H1 (cell line): ENCODE data around the gene ZFYVE27. TPM values are rescaled to one million over a fixed set of nuclear protein-coding genes. Genes with fewer than 3 reads are reported as not detected.

Source experiments
- CTCF ChIA-PET: fragments of 300-600 bp; sonication (Branson Sonifier 250); formaldehyde crosslinking; loops from one replicate; lab custom pipeline; 2021; ENCODE audit not compliant: partially characterized antibody; lab: Charles Lee
- POLR2A ChIA-PET: fragments of 300-600 bp; sonication (Branson Sonifier 250); formaldehyde crosslinking; loops from one replicate; lab custom pipeline; 2021; ENCODE audit warnings: inconsistent platforms; ENCODE audit not compliant: partially characterized antibody; lab: Charles Lee
- DNase-seq, 2 experiments: peaks; one replicate each; pipeline versions ENCODE4 v3.0.0 to v3.0.0-alpha.2; 2010 to 2022; ENCODE audit warnings: low spot score in 2 of 2, low read depth in 1 of 2, mixed read lengths in 1 of 2
- FAIRE-seq: peaks from 2 replicates; lab custom pipeline; 2011; peaks lifted over from hg19 to GRCh38; lab: Jason Lieb, UNC
- H2AFZ ChIP-seq: 2 replicates; pipeline ENCODE4 v1.8.1; 2012; ENCODE audit warnings: low read length, inconsistent platforms
- H2AK5ac ChIP-seq: 2 replicates; pipeline ENCODE4 v1.6.1; 2013; ENCODE audit warnings: low read depth, low read length
- H2BK120ac ChIP-seq: replicated peaks from 2 replicates; pipeline ENCODE3; 2013; ENCODE audit warnings: low read depth, low read length, inconsistent platforms
- H2BK12ac ChIP-seq: 2 replicates; pipeline ENCODE4 v1.6.1; 2013; ENCODE audit warnings: low read depth, low read length
- H2BK15ac ChIP-seq: 2 replicates; pipeline ENCODE4 v1.6.1; 2013; ENCODE audit warnings: low read length
- H2BK20ac ChIP-seq: 2 replicates; pipeline ENCODE4 v1.6.1; 2013; ENCODE audit warnings: low read length
- H2BK5ac ChIP-seq: 2 replicates; pipeline ENCODE4 v1.6.1; 2013; ENCODE audit warnings: low read depth, low read length
- H3K14ac ChIP-seq: 2 replicates; pipeline ENCODE4 v1.6.1; 2013; ENCODE audit warnings: inconsistent platforms; ENCODE audit not compliant: insufficient read length
- H3K18ac ChIP-seq: 2 replicates; pipeline ENCODE4 v1.6.1; 2013; ENCODE audit warnings: low read length; ENCODE audit errors: extremely low read depth
- H3K23ac ChIP-seq: 2 replicates; pipeline ENCODE4 v1.6.1; 2013; ENCODE audit warnings: inconsistent platforms; ENCODE audit not compliant: insufficient read length
- H3K23me2 ChIP-seq: 2 replicates; pipeline ENCODE4 v1.6.1; 2013; ENCODE audit warnings: low read depth, low read length
- H3K27ac ChIP-seq: 2 replicates; pipeline ENCODE4 v1.6.1; 2011; ENCODE audit warnings: low read depth, low read length, inconsistent platforms
- H3K27me3 ChIP-seq, 4 experiments: replicated peaks in 1 of 4; 1 replicate in 1 of 4; 2 replicates in 3 of 4; pipeline versions ENCODE4 v1.6.1 to v1.8.1; 2011 to 2013; ENCODE audit warnings: low read length in 3 of 4, mild to moderate bottlenecking in 3 of 4, inconsistent platforms in 2 of 4, mixed read lengths in 2 of 4, moderate library complexity in 1 of 4; ENCODE audit not compliant: control insufficient read depth in 3 of 4, insufficient read depth in 3 of 4; ENCODE audit errors: extremely low read depth in 1 of 4
- H3K36me3 ChIP-seq, 4 experiments: 2 replicates each; pipeline versions ENCODE4 v1.6.1 to v1.8.1; 2011 to 2013; ENCODE audit warnings: mild to moderate bottlenecking in 4 of 4, low read length in 3 of 4, moderate library complexity in 2 of 4, control low read depth in 1 of 4, inconsistent platforms in 1 of 4; ENCODE audit not compliant: insufficient read depth in 4 of 4, control insufficient read depth in 2 of 4
- H3K4ac ChIP-seq: replicated peaks from 2 replicates; pipeline ENCODE3; 2013; ENCODE audit warnings: low read length, low read depth, mixed read lengths, inconsistent platforms; ENCODE audit not compliant: insufficient read length
- H3K4me1 ChIP-seq, 4 experiments: replicated peaks in 1 of 4; 1 replicate in 1 of 4; 2 replicates in 3 of 4; pipeline versions ENCODE4 v1.6.1 to v1.8.1; 2011 to 2013; ENCODE audit warnings: low read length in 3 of 4, inconsistent platforms in 2 of 4, mixed read lengths in 1 of 4; ENCODE audit not compliant: insufficient read depth in 4 of 4, control insufficient read depth in 3 of 4
- H3K4me2 ChIP-seq, 2 experiments: 2 replicates each; pipeline versions ENCODE4 v1.6.1 to v1.8.1; 2011 to 2013; ENCODE audit warnings: low read depth in 2 of 2, low read length in 2 of 2, control low read depth in 1 of 2, inconsistent platforms in 1 of 2, mild to moderate bottlenecking in 1 of 2; ENCODE audit not compliant: insufficient read depth in 1 of 2
- H3K4me3 ChIP-seq, 4 experiments: fragments of 200-600, 300-600 bp in 1 of 4; sonication (generic), shearing (Covaris generic), sonication (Bioruptor Twin) in 1 of 4; 2 replicates each; pipeline versions ENCODE4 v1.5.1 to v1.8.1; 2011 to 2016; ENCODE audit warnings: low read length in 4 of 4, low read depth in 3 of 4, control low read depth in 2 of 4, inconsistent platforms in 2 of 4, mild to moderate bottlenecking in 2 of 4, mixed read lengths in 1 of 4, moderate library complexity in 1 of 4; ENCODE audit not compliant: insufficient read depth in 2 of 4; ENCODE audit errors: extremely low read depth in 1 of 4
- H3K56ac ChIP-seq: replicated peaks from 2 replicates; pipeline ENCODE3; 2013; ENCODE audit warnings: low read depth, mild to moderate bottlenecking, mixed read lengths, low read length, inconsistent platforms; ENCODE audit not compliant: insufficient read length
- H3K79me1 ChIP-seq: 2 replicates; pipeline ENCODE4 v1.6.1; 2013; ENCODE audit warnings: low read depth, low read length, control low read depth
- H3K79me2 ChIP-seq, 2 experiments: 2 replicates each; pipeline versions ENCODE4 v1.6.1 to v1.8.1; 2012 to 2013; ENCODE audit warnings: low read length in 2 of 2, mild to moderate bottlenecking in 2 of 2, inconsistent platforms in 1 of 2; ENCODE audit not compliant: insufficient read depth in 2 of 2, control insufficient read depth in 1 of 2
- H3K9ac ChIP-seq, 4 experiments: replicated peaks in 1 of 4; 1 replicate in 1 of 4; 2 replicates in 3 of 4; pipeline versions ENCODE4 v1.6.1 to v1.8.1; 2011 to 2013; ENCODE audit warnings: low read depth in 3 of 4, low read length in 3 of 4, control low read depth in 2 of 4, mild to moderate bottlenecking in 2 of 4, moderate library complexity in 2 of 4, inconsistent platforms in 1 of 4; ENCODE audit errors: extremely low read depth in 1 of 4
- H3K9me3 ChIP-seq, 2 experiments: 2 replicates each; pipeline versions ENCODE4 v1.6.1 to v1.8.1; 2012 to 2013; ENCODE audit warnings: mild to moderate bottlenecking in 2 of 2, moderate library complexity in 2 of 2, control low read depth in 1 of 2, inconsistent platforms in 1 of 2, low read depth in 1 of 2, low read length in 1 of 2, mixed read lengths in 1 of 2; ENCODE audit not compliant: insufficient read depth in 2 of 2
- H4K20me1 ChIP-seq, 2 experiments: replicated peaks in 1 of 2; 2 replicates each; pipeline versions ENCODE3 to v1.8.1; 2011 to 2013; ENCODE audit warnings: inconsistent platforms in 2 of 2, low read length in 2 of 2, mild to moderate bottlenecking in 1 of 2; ENCODE audit not compliant: insufficient read depth in 2 of 2, control insufficient read depth in 1 of 2
- H4K5ac ChIP-seq: 2 replicates; pipeline ENCODE4 v1.6.1; 2013; ENCODE audit warnings: low read length, low read depth, mixed read lengths, inconsistent platforms; ENCODE audit not compliant: insufficient read length
- H4K8ac ChIP-seq: 2 replicates; pipeline ENCODE4 v1.8.0; 2013; ENCODE audit warnings: mild to moderate bottlenecking, moderate library complexity, low read length, inconsistent platforms; ENCODE audit not compliant: insufficient read depth; ENCODE audit errors: extremely low read depth
- H4K91ac ChIP-seq: replicated peaks from 2 replicates; pipeline ENCODE3; 2013; ENCODE audit warnings: low read length, mixed read lengths, inconsistent platforms; ENCODE audit not compliant: insufficient read length
- ASH2L ChIP-seq: fragments of 200-600, 300-600 bp; sonication (generic); IDR thresholded peaks from one replicate; pipeline ENCODE4 v1.7.1; 2017; ENCODE audit warnings: low read length
- ATF3 ChIP-seq: IDR thresholded peaks from 2 replicates; pipeline ENCODE4 v1.6.1; 2011; ENCODE audit warnings: low read depth, mild to moderate bottlenecking, low read length; ENCODE audit not compliant: insufficient read depth
- CHD2 ChIP-seq: IDR thresholded peaks from 2 replicates; pipeline ENCODE4 v1.6.1; 2012; ENCODE audit warnings: low read length, improper control_type of control experiment
- CREB1 ChIP-seq: IDR thresholded peaks from 2 replicates; pipeline ENCODE4 v1.6.1; 2012; ENCODE audit warnings: inconsistent platforms
- HDAC2 ChIP-seq, 2 experiments: fragments of 300-600 bp in 1 of 2; sonication (generic) in 1 of 2; IDR thresholded peaks; 2 replicates each; pipeline ENCODE4 v1.6.1; 2011 to 2012; ENCODE audit warnings: low read depth in 2 of 2, low read length in 2 of 2, mild to moderate bottlenecking in 2 of 2, moderate library complexity in 2 of 2, borderline replicate concordance in 1 of 2, inconsistent platforms in 1 of 2
- HDAC6 ChIP-seq: IDR thresholded peaks from one replicate; pipeline ENCODE4 v1.7.1; 2012; ENCODE audit warnings: low read depth, mild to moderate bottlenecking, inconsistent platforms, low read length, moderate library complexity
- KDM4A ChIP-seq: IDR thresholded peaks from one replicate; pipeline ENCODE4 v1.7.1; 2012; ENCODE audit warnings: low read depth, mild to moderate bottlenecking, moderate library complexity, low read length, inconsistent platforms; ENCODE audit not compliant: severe bottlenecking
- NRF1 ChIP-seq: IDR thresholded peaks from 2 replicates; pipeline ENCODE4 v1.6.1; 2011; ENCODE audit warnings: mild to moderate bottlenecking, low read depth, low read length, improper control_type of control experiment
- RFX5 ChIP-seq: IDR thresholded peaks from 2 replicates; pipeline ENCODE4 v1.6.1; 2011; ENCODE audit warnings: low read depth, low read length, improper control_type of control experiment, borderline replicate concordance
- RNF2 ChIP-seq: fragments of 200-900, 300-1000 bp; sonication (generic); IDR thresholded peaks from 2 replicates; pipeline ENCODE4 v1.7.1; 2016; ENCODE audit warnings: borderline replicate concordance, low read depth, mild to moderate bottlenecking, antibody characterized with exemption, low read length; ENCODE audit not compliant: poor library complexity, severe bottlenecking; ENCODE audit errors: missing control alignments
- SP2 ChIP-seq: IDR thresholded peaks from 2 replicates; pipeline ENCODE4 v1.6.1; 2012; ENCODE audit warnings: mild to moderate bottlenecking, low read length, inconsistent platforms
- SP4 ChIP-seq: IDR thresholded peaks from 2 replicates; pipeline ENCODE4 v1.6.1; 2012; ENCODE audit warnings: low read length, inconsistent platforms
- TAF7 ChIP-seq: optimal IDR thresholded peaks from 2 replicates; pipeline ENCODE3; 2011; ENCODE audit warnings: low read depth, mild to moderate bottlenecking, inconsistent platforms, low read length, moderate library complexity, borderline replicate concordance
- TBP ChIP-seq: IDR thresholded peaks from 2 replicates; pipeline ENCODE4 v1.6.1; 2011; ENCODE audit warnings: low read depth, low read length, improper control_type of control experiment
- WGBS, 2 experiments: shearing (Covaris generic) in 1 of 2; methylation state at CpG; one replicate each; pipeline versions ENCODE4 v1.1.6 to v1.1.7; 2013 to 2015; ENCODE audit warnings: low lambda C conversion rate in 2 of 2, mixed read lengths in 2 of 2, inconsistent platforms in 1 of 2, low coverage in 1 of 2, missing lambda C conversion rate in 1 of 2; ENCODE audit not compliant: insufficient replicate concordance in 2 of 2, insufficient coverage in 1 of 2, insufficient read length in 1 of 2; ENCODE audit errors: extremely low coverage in 1 of 2, missing lambda C conversion rate in 1 of 2; 5-methylcytosine and 5-hydroxymethylcytosine counted together
- polyA plus RNA-seq, 7 experiments: library from polyadenylated mRNA; depleted of rRNA in 3 of 7; stranded (reverse) in 5 of 7; unstranded in 2 of 7; fragments of >200 nt in 5 of 7; fragments of 200-250 nt in 2 of 7; gene quantifications; 1 replicate in 5 of 7; 2 replicates in 1 of 7; 4 replicates in 1 of 7; pipeline versions ENCODE4 v1.2.1 to v1.2.3, GENCODE V29; 2011 to 2013; ENCODE audit warnings: missing spikeins in 2 of 7, mixed read lengths in 2 of 7
- total RNA-seq: library from RNA; stranded (reverse); fragmentation: NEBNext Ultra II Directional; extraction: Animal tissue kit (Norgen Biotek cat#: 25700); gene quantifications from 2 replicates; pipeline ENCODE4 v1.2.1, GENCODE V29; 2021

The ZFYVE27 gene
- total and polyA plus RNA-seq, 2 of the 8 experiments (the other 6 are each of a cell fraction or from before 2014, with no cell fraction given) = 16.6 to 19.8 TPM

- Histone ChIP-seq H2BK5ac (no peak overlapping the region), H3K9me3 (no peaks in the 10 kb centered on the region), H3K23me2 (no peaks in the 10 kb centered on the region), H3K9ac (no peak overlapping the region), H2BK12ac (no peak overlapping the region), H3K4me3 (no peak overlapping the region), H3K79me1 (no peaks in the 10 kb centered on the region), H2AFZ (no peak overlapping the region), H3K27ac (no peak overlapping the region), H2BK120ac (no peak overlapping the region), H3K79me2 (no peaks in the 10 kb centered on the region), H3K56ac (no peak overlapping the region), H2BK15ac (no peak overlapping the region), H3K14ac (no peak overlapping the region), H4K20me1 (no peaks in the 10 kb centered on the region), H3K23ac (no peak overlapping the region), H3K27me3 (no peaks in the 10 kb centered on the region), H2AK5ac (no peak overlapping the region), H4K5ac (no peak overlapping the region), H4K8ac (no peak overlapping the region), H3K36me3 (no peaks in the 10 kb centered on the region), H4K91ac (no peak overlapping the region), H3K18ac (no peak overlapping the region), H2BK20ac (no peak overlapping the region), H3K4me1 (peaks cover 0 to 4% (median 0%) of the 10 kb centered on the region in 4 experiments; a peak in 3 of 7 replicates), H3K4me2 (no peak overlapping the region), H3K4ac (no peak overlapping the region)
- ChIA-PET CTCF (interaction anchor here (0.8 to 20.9 kb wide), 9 partner anchors 12 to 166 kb away, joined by 3 to 773 read pairs (median 6); partner anchors contain the start of genes AVPI1, MARVELD1 and ZFYVE27), POLR2A (interaction anchor here (1.4 kb wide), 1 partner anchor 17 kb away, joined by 5 read pairs; the partner anchor contains the start of gene AVPI1)
- FAIRE-seq (no peak), DNase-seq (no peak)
- whole genome bisulfite sequencing, 2 experiments = 75% methylated on average over 1 of the region's 1 CpG; no CpG with 5 or more reads in 1 of the 2 experiments
- no peak for TF ChIP-seq SP4
- TF ChIP-seq TAF7 = no peak
- no peak for TF ChIP-seq TBP
- no peak for TF ChIP-seq NRF1
- TF ChIP-seq SP2 = no peak
- TF ChIP-seq ASH2L = no peak
- no peak for TF ChIP-seq CREB1
- TF ChIP-seq ATF3 = no peak
- no peak for TF ChIP-seq RFX5
- no peak for TF ChIP-seq HDAC2 (IDR thresholded peaks at IDR 0.05; ENCODE audit: borderline replicate concordance in 1 of 2, low read depth in 2 of 2, low read length in 2 of 2)
- TF ChIP-seq CHD2 = no peak
- TF ChIP-seq HDAC6 = no peak
- no peak for TF ChIP-seq RNF2
- no peak for TF ChIP-seq KDM4A
Measured at GRCh38 chr10:97704341-97704740, 32.6 kb upstream of the ZFYVE27 start.
